Suprapubic skin (tissue), 3 donors: Measurements from ENCODE around the gene HPCAL1.

ENCODE experiments used
- POLR2AphosphoS5 ChIP-seq, 3 donors: sonication (generic); formaldehyde crosslinking; IDR thresholded peaks; one replicate each; pipeline ENCODE4 v1.6.1; 2017; ENCODE audit warnings: antibody characterized with exemption in 3 of 3
- TF ChIP-seq, protein P1 (sequence below), 2 donors: fragments of 200-600 bp in 1 of 2; fragments of 450-650 bp in 1 of 2; sonication (generic) in 1 of 2; IDR thresholded peaks; one replicate each; pipeline ENCODE4 v1.5.1; 2016 to 2019; ENCODE audit warnings: antibody characterized with exemption in 2 of 2, mild to moderate bottlenecking in 1 of 2, moderate library complexity in 1 of 2

DNA sequence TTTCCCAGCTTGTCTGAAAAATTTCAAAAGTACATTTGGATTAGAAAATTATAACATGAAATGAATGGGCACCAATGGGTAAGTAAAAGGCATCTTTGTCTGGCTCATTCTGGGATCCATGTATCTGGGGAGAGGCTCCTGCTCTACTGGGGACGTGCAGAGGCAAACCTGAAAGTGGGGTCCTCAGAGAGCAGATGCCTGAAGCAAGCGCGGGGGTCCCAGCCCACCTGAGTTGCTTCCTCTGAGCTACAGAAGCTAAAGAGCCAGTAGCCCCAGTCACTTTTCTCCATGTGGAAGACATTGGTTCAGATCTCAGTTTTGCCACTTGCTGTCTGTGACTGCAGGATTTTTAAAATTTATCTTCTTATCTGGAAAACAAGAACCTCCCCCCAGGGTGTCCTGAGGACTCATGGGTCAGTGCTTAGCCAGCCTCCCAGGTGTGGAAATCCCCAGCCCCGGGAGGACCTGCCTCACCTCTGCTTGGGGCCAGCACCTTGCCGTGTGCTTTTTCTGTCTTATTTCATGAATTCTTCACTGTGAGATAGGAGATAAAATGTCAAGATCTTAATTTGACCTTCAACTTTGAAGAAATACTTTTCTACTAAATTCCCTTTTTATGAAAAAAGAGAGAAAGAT lies 170.5 kb downstream of the HPCAL1 start:
- TF ChIP-seq, protein P1, sequence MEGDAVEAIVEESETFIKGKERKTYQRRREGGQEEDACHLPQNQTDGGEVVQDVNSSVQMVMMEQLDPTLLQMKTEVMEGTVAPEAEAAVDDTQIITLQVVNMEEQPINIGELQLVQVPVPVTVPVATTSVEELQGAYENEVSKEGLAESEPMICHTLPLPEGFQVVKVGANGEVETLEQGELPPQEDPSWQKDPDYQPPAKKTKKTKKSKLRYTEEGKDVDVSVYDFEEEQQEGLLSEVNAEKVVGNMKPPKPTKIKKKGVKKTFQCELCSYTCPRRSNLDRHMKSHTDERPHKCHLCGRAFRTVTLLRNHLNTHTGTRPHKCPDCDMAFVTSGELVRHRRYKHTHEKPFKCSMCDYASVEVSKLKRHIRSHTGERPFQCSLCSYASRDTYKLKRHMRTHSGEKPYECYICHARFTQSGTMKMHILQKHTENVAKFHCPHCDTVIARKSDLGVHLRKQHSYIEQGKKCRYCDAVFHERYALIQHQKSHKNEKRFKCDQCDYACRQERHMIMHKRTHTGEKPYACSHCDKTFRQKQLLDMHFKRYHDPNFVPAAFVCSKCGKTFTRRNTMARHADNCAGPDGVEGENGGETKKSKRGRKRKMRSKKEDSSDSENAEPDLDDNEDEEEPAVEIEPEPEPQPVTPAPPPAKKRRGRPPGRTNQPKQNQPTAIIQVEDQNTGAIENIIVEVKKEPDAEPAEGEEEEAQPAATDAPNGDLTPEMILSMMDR (IDR thresholded peaks at IDR 0.05), result no peak
- no peak for TF ChIP-seq POLR2AphosphoS5 (IDR thresholded peaks at IDR 0.05)
